Measurements from ENCODE around the gene JUN. TPM values are rescaled to one million over a fixed set of nuclear protein-coding genes. Genes with fewer than 3 reads are reported as not detected.

Gene JUN
- total and polyA plus RNA-seq, 2 of the 13 experiments (the other 11 are each of a cell fraction or from before 2014, with no cell fraction given), result 18.2 to 22.3 TPM

DNA sequence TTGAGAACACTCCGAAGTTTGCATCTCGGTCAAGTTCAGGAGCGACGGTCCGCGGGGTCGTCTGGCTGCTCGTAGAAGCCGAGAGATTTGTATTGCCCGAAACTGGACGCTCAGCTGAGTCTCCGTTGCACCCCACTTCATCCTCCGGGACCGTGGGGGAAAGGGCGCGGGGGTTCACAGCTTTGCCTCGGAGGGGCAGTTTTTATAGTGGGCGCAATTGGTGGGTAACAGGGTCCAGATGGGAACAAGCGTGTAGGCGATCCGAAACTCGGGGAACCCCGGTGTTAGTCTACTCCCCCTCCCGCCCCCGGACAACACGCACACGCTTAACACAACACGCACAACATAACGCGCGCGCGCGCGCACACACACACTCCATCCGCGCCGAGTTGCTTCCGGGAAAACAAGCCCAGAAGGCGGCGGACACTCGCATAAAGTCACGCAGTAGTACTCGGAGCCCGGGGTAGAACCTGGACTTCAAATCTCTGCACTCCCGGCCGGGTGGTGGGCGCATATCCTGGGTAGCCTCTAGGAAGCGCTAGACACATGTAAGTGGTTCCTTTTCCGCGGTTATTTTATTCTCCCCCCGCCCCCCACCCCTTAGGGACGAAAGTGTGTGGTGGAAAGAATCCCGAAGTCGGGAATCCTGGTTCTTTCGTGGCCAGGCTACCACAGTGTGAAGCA is 1.1 kb upstream of the JUN start (continued):
- no peak for TF ChIP-seq ZNF407 (CRISPR knock-in tag; IDR thresholded peaks at IDR 0.05; ENCODE audit: not compliant biosample characterization)
- TF ChIP-seq IRF2 (CRISPR knock-in tag; IDR thresholded peaks at IDR 0.05), result no peak
- peak; percentile 80; the same call in 1 of the 2 replicates for TF ChIP-seq ZNF619 (CRISPR knock-in tag; IDR thresholded peaks at IDR 0.05)
- TF ChIP-seq SMAD9 (CRISPR knock-in tag; IDR thresholded peaks at IDR 0.05), result no peak
- TF ChIP-seq, protein P1, sequence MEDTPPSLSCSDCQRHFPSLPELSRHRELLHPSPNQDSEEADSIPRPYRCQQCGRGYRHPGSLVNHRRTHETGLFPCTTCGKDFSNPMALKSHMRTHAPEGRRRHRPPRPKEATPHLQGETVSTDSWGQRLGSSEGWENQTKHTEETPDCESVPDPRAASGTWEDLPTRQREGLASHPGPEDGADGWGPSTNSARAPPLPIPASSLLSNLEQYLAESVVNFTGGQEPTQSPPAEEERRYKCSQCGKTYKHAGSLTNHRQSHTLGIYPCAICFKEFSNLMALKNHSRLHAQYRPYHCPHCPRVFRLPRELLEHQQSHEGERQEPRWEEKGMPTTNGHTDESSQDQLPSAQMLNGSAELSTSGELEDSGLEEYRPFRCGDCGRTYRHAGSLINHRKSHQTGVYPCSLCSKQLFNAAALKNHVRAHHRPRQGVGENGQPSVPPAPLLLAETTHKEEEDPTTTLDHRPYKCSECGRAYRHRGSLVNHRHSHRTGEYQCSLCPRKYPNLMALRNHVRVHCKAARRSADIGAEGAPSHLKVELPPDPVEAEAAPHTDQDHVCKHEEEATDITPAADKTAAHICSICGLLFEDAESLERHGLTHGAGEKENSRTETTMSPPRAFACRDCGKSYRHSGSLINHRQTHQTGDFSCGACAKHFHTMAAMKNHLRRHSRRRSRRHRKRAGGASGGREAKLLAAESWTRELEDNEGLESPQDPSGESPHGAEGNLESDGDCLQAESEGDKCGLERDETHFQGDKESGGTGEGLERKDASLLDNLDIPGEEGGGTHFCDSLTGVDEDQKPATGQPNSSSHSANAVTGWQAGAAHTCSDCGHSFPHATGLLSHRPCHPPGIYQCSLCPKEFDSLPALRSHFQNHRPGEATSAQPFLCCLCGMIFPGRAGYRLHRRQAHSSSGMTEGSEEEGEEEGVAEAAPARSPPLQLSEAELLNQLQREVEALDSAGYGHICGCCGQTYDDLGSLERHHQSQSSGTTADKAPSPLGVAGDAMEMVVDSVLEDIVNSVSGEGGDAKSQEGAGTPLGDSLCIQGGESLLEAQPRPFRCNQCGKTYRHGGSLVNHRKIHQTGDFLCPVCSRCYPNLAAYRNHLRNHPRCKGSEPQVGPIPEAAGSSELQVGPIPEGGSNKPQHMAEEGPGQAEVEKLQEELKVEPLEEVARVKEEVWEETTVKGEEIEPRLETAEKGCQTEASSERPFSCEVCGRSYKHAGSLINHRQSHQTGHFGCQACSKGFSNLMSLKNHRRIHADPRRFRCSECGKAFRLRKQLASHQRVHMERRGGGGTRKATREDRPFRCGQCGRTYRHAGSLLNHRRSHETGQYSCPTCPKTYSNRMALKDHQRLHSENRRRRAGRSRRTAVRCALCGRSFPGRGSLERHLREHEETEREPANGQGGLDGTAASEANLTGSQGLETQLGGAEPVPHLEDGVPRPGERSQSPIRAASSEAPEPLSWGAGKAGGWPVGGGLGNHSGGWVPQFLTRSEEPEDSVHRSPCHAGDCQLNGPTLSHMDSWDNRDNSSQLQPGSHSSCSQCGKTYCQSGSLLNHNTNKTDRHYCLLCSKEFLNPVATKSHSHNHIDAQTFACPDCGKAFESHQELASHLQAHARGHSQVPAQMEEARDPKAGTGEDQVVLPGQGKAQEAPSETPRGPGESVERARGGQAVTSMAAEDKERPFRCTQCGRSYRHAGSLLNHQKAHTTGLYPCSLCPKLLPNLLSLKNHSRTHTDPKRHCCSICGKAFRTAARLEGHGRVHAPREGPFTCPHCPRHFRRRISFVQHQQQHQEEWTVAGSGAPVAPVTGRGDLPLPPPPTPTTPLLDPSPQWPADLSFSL (CRISPR knock-in tag; IDR thresholded peaks at IDR 0.05), result no peak
- peak; percentile 7; the same call in 1 of the 2 replicates for TF ChIP-seq FOXO1 (CRISPR knock-in tag; IDR thresholded peaks at IDR 0.05)
- TF ChIP-seq DPF2 (CRISPR knock-in tag; IDR thresholded peaks at IDR 0.05; ENCODE audit: borderline replicate concordance, low read depth), result 0 out of 2 replicates have a peak, but pooled peaks have one; percentile 20
- TF ChIP-seq, protein P2, sequence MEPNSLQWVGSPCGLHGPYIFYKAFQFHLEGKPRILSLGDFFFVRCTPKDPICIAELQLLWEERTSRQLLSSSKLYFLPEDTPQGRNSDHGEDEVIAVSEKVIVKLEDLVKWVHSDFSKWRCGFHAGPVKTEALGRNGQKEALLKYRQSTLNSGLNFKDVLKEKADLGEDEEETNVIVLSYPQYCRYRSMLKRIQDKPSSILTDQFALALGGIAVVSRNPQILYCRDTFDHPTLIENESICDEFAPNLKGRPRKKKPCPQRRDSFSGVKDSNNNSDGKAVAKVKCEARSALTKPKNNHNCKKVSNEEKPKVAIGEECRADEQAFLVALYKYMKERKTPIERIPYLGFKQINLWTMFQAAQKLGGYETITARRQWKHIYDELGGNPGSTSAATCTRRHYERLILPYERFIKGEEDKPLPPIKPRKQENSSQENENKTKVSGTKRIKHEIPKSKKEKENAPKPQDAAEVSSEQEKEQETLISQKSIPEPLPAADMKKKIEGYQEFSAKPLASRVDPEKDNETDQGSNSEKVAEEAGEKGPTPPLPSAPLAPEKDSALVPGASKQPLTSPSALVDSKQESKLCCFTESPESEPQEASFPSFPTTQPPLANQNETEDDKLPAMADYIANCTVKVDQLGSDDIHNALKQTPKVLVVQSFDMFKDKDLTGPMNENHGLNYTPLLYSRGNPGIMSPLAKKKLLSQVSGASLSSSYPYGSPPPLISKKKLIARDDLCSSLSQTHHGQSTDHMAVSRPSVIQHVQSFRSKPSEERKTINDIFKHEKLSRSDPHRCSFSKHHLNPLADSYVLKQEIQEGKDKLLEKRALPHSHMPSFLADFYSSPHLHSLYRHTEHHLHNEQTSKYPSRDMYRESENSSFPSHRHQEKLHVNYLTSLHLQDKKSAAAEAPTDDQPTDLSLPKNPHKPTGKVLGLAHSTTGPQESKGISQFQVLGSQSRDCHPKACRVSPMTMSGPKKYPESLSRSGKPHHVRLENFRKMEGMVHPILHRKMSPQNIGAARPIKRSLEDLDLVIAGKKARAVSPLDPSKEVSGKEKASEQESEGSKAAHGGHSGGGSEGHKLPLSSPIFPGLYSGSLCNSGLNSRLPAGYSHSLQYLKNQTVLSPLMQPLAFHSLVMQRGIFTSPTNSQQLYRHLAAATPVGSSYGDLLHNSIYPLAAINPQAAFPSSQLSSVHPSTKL (CRISPR knock-in tag; IDR thresholded peaks at IDR 0.05), result no peak
- TF ChIP-seq ZNF12 (CRISPR knock-in tag; IDR thresholded peaks at IDR 0.05), result no peak
- TF ChIP-seq ONECUT2 (CRISPR knock-in tag; IDR thresholded peaks at IDR 0.05), result no peak

Data from HepG2 (cell line).